SK-N-SH treated with all-trans-retinoic acid at 6 μM for 48 hours (cell line): ENCODE measurements around the gene TMEM134.
"Not testable (repeated sequence)": the region's sequence is repeated elsewhere in the genome, so short reads cannot be mapped to it uniquely, and the experiment has no call there.

Source experiments
- ATAC-seq: fragments of 200-7000 bp; cut with Tn5 transposase; 3 replicates; pipeline ENCODE4 v1.9.1; 2020; ENCODE audit warnings: mild to moderate bottlenecking, moderate library complexity
- ARNTL ChIP-seq: fragments of 450-650 bp; formaldehyde crosslinking; IDR thresholded peaks from 2 replicates; pipeline ENCODE4 v1.5.0; 2020; ENCODE audit warnings: low read depth, mild to moderate bottlenecking, moderate library complexity, borderline replicate concordance
- BACH2 ChIP-seq: fragments of 250-450 bp; sonication (Bioruptor Pico); IDR thresholded peaks from 2 replicates; pipeline ENCODE4 v1.9.0; 2021; ENCODE audit warnings: mild to moderate bottlenecking, borderline replicate concordance
- CSDC2 ChIP-seq: fragments of 250-450 bp; sonication (Bioruptor Pico); IDR thresholded peaks from 2 replicates; pipeline ENCODE4 v1.5.0; 2020; ENCODE audit warnings: mild to moderate bottlenecking, moderate library complexity
- ESRRG ChIP-seq: fragments of 250-450 bp; sonication (Bioruptor Pico); IDR thresholded peaks from 2 replicates; pipeline ENCODE4 v1.6.1; 2021; ENCODE audit warnings: mild to moderate bottlenecking
- OSR1 ChIP-seq: fragments of 250-450 bp; sonication (Bioruptor Pico); IDR thresholded peaks from 2 replicates; pipeline ENCODE4 v1.8.0; 2022; ENCODE audit warnings: moderate library complexity, mild to moderate bottlenecking, inconsistent platforms
- PPARA ChIP-seq: fragments of 250-450 bp; sonication (Bioruptor Pico); IDR thresholded peaks from 2 replicates; pipeline ENCODE4 v1.5.0; 2020; ENCODE audit warnings: mild to moderate bottlenecking, borderline replicate concordance
- RARB ChIP-seq: fragments of 250-450 bp; sonication (Bioruptor Pico); IDR thresholded peaks from 2 replicates; pipeline ENCODE4 v1.8.0; 2021; ENCODE audit warnings: mild to moderate bottlenecking, moderate library complexity
- SNAI2 ChIP-seq: fragments of 250-450 bp; sonication (Bioruptor Pico); IDR thresholded peaks from 2 replicates; pipeline ENCODE4 v1.5.0; 2020; ENCODE audit warnings: mild to moderate bottlenecking, moderate library complexity
- TOX ChIP-seq: fragments of 250-450 bp; sonication (Bioruptor Pico); IDR thresholded peaks from 2 replicates; pipeline ENCODE4 v1.8.0; 2021; ENCODE audit warnings: mild to moderate bottlenecking, moderate library complexity, borderline replicate concordance
- ZC3H10 ChIP-seq: fragments of 250-450 bp; sonication (Bioruptor Pico); IDR thresholded peaks from 2 replicates; pipeline ENCODE4 v1.5.1; 2021; ENCODE audit warnings: mild to moderate bottlenecking, moderate library complexity
- ZFP3 ChIP-seq: fragments of 250-450 bp; sonication (Bioruptor Pico); IDR thresholded peaks from 2 replicates; pipeline ENCODE4 v1.5.0; 2020; ENCODE audit warnings: mild to moderate bottlenecking, moderate library complexity
- ZFP30 ChIP-seq: fragments of 450-650 bp; formaldehyde crosslinking; IDR thresholded peaks from 2 replicates; pipeline ENCODE4 v1.5.0; 2022; ENCODE audit warnings: mild to moderate bottlenecking, moderate library complexity
- ZNF565 ChIP-seq: fragments of 450-650 bp; formaldehyde crosslinking; conservative IDR thresholded peaks from 2 replicates; pipeline ENCODE4 v1.5.0; 2020; ENCODE audit warnings: low read depth, mild to moderate bottlenecking, moderate library complexity
- ZNF70 ChIP-seq: fragments of 450-650 bp; formaldehyde crosslinking; IDR thresholded peaks from 2 replicates; pipeline ENCODE4 v1.5.0; 2020; ENCODE audit warnings: mild to moderate bottlenecking, moderate library complexity
- ZNF8 ChIP-seq: fragments of 450-650 bp; formaldehyde crosslinking; IDR thresholded peaks from 2 replicates; pipeline ENCODE4 v1.5.0; 2020; ENCODE audit warnings: mild to moderate bottlenecking, moderate library complexity
- TF ChIP-seq, protein P1 (sequence below): fragments of 250-450 bp; sonication (Bioruptor Pico); IDR thresholded peaks from 2 replicates; pipeline ENCODE4 v1.8.0; 2021; ENCODE audit warnings: low read depth, mild to moderate bottlenecking, moderate library complexity, borderline replicate concordance
- TF ChIP-seq, protein P2 (sequence below): fragments of 250-450 bp; sonication (Bioruptor Pico); IDR thresholded peaks from 2 replicates; pipeline ENCODE4 v1.5.1; 2020; ENCODE audit warnings: low read depth, mild to moderate bottlenecking, moderate library complexity
- TF ChIP-seq, protein P3 (sequence below): fragments of 250-450 bp; sonication (Bioruptor Pico); IDR thresholded peaks from 2 replicates; pipeline ENCODE4 v1.8.0; 2020; ENCODE audit warnings: mild to moderate bottlenecking, moderate library complexity, borderline replicate concordance

The TMEM134 gene, protein sequence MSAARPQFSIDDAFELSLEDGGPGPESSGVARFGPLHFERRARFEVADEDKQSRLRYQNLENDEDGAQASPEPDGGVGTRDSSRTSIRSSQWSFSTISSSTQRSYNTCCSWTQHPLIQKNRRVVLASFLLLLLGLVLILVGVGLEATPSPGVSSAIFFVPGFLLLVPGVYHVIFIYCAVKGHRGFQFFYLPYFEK

DNA sequence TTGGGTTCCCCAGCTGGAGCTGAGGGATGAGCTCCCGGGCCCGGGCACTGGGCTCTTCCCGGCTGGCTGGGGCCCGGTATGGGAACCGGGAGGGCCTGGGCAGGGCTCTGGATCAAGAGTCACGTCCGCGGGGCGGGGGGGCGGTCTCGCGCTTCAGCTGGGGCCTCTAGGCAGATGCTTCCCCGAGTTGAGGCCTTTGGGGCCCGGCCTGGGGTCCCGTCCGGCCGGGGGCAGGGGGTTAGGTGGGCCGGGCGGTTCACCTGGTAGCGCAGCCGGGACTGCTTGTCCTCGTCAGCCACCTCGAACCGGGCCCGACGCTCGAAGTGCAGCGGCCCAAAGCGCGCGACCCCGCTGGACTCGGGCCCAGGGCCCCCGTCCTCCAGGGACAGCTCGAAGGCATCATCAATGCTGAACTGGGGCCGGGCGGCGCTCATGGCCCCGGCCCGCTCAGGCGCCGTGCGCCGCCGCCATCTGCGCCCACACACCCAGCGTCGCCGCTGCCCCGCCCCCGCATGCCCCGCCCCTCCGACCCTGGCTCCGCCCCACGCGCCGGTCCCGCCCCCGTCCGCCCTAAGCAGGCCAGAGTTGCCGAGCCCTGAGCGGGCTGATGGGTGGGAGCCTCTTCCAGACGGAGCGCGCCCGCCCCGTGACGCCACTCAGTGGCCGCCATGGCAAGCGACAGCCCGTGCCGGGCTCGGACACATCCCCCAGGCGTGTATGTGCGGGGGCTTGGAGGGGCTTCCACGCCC is at the start of gene TMEM134:
TSS of gene TMEM134 (minus strand) at position 493 of the 749 bp plus-strand sequence. CDS start at position 434, 59 bp downstream.
- ATAC-seq = peak; percentile 80
- TF ChIP-seq ZNF70 (CRISPR knock-in tag) (no peak), CSDC2 (no peak), ARNTL (CRISPR knock-in tag) (no peak), SNAI2 (CRISPR knock-in tag) (no peak)

DNA sequence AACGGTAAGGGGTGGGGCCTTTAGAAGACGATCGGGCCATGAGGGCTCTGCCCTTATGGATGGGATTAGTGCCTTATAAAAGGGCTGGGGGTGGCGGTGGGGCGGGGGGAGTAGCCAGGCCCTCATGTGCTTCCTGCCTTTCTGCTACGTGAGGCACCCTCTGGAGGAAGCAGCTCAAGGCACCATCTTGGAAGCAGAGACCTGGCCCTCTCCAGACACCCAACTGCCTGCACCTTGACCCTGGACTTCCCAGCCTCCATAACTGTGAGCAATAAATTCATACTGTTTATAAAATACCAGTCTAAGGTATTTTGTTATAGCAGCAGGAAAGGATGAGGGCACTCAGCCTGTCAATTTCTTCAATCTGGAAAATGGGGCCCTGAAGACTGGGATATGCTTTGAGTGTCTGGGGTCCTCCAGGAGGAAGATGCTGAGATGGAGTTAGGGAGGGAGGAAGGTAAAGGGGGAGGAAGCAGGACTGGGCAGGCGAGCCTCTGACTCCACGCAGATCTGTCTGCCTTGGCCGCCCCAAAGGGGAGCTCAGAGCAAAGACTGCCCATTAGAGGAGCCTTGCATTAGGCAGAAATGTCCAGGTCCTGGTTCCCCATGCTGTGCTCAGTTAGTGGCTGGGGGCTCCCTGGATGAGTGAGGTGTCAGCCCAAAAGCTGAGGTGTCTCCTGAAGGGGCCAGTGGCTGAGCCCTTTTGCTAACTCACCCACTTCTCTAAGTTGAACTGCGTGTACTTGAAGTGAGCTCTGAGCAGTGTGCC is 48.9 kb upstream of the TMEM134 start:
- ATAC-seq = no peak
- TF ChIP-seq ARNTL (CRISPR knock-in tag) = no peak

DNA sequence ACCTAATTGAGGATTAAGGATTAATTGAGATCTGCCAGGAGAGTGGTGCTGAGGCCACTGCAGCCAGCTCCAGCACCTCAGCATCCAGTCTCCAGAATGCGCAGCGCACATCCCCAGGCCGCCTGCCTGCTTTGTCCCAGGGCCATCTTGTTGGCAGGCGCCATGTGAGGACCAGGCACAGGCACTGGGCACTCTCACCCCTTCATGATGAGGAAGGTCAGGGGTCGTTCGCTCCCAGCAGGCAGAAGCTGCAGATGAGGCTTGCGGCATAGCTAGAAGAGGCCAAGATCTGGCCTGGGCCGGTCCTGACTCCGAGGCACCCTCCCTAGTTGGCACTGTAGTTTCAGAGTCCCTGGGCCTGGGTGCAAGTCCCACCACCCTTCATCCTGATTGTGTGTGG is 47.8 kb upstream of the TMEM134 start:
- TF ChIP-seq ESRRG (CRISPR knock-in tag) (no peak), RARB (no peak)
- ATAC-seq = no peak

DNA sequence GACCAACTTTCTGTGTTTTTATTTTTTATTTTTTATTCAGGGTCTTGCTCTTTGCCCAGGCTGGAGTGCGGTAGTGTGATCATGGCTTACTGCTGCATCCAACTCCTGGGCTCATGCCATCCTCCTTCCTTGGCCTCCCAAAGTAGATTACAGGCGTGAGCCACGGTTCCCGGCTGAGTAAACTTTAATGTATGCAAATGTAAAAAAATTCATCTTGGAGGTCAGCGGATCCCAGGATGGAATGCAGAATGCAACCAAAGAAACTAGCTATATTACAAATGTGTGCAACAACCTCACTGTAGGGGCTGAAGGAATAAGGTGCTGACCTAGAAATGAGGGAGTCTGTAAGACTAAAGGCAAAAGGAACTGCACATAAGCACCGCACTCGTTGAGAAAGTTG is 45.1 kb upstream of the TMEM134 start:
- TF ChIP-seq ZC3H10 (CRISPR knock-in tag) (no peak), ZNF8 (CRISPR knock-in tag) (no peak), ZFP3 (CRISPR knock-in tag) (no peak), TOX (no peak), ZNF565 (CRISPR knock-in tag) (no peak), BACH2 (CRISPR knock-in tag) (no peak)
- TF ChIP-seq, protein P1, sequence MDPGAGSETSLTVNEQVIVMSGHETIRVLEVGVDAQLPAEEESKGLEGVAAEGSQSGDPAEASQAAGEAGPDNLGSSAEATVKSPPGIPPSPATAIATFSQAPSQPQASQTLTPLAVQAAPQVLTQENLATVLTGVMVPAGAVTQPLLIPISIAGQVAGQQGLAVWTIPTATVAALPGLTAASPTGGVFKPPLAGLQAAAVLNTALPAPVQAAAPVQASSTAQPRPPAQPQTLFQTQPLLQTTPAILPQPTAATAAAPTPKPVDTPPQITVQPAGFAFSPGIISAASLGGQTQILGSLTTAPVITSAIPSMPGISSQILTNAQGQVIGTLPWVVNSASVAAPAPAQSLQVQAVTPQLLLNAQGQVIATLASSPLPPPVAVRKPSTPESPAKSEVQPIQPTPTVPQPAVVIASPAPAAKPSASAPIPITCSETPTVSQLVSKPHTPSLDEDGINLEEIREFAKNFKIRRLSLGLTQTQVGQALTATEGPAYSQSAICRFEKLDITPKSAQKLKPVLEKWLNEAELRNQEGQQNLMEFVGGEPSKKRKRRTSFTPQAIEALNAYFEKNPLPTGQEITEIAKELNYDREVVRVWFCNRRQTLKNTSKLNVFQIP (CRISPR knock-in tag) = no peak
- TF ChIP-seq, protein P2, sequence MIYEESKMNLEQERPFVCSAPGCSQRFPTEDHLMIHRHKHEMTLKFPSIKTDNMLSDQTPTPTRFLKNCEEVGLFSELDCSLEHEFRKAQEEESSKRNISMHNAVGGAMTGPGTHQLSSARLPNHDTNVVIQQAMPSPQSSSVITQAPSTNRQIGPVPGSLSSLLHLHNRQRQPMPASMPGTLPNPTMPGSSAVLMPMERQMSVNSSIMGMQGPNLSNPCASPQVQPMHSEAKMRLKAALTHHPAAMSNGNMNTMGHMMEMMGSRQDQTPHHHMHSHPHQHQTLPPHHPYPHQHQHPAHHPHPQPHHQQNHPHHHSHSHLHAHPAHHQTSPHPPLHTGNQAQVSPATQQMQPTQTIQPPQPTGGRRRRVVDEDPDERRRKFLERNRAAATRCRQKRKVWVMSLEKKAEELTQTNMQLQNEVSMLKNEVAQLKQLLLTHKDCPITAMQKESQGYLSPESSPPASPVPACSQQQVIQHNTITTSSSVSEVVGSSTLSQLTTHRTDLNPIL (CRISPR knock-in tag) = no peak
- ATAC-seq = no peak

DNA sequence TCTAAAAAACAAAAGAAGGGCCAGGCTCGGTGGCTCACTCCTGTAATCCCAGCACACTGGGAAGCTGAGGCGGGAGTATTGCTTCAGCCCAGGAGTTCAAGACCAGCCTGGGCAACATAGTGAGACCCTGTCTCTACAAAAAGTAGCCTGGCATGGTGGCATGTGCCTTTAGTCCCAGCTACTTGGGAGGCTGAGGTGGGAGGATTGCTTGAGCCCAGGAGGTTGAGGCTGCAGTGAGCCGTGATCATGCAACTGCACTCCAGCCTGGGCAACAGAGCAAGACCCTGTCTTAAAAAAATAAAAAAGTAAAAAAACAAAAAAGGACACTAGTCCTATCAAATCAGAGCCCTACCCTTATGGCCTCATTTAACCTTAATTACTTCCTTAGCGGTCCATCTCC is 42.5 kb upstream of the TMEM134 start:
- not testable (repeated sequence) for ATAC-seq

DNA sequence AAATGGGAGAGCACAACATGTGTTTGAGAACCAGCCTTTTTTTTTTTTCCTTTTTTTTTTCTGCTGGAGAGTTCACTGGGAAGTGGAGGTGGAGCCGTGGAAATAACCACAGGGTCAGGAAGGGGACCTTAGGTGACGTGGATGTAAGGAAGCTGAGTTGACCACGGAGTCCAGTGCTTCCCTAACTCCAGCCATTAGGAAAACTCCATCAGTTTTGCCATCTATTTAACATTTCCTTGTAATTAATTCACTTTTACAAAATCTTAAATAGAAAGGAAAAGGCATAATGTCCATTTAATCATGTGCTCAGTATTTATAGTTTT is 40.9 kb upstream of the TMEM134 start:
- TF ChIP-seq TOX (no peak), OSR1 (CRISPR knock-in tag) (no peak), ZNF565 (CRISPR knock-in tag) (no peak), BACH2 (CRISPR knock-in tag) (no peak), ZFP30 (no peak), CSDC2 (no peak), SNAI2 (CRISPR knock-in tag) (no peak)
- TF ChIP-seq, protein P1 (CRISPR knock-in tag) = no peak
- no peak for ATAC-seq

DNA sequence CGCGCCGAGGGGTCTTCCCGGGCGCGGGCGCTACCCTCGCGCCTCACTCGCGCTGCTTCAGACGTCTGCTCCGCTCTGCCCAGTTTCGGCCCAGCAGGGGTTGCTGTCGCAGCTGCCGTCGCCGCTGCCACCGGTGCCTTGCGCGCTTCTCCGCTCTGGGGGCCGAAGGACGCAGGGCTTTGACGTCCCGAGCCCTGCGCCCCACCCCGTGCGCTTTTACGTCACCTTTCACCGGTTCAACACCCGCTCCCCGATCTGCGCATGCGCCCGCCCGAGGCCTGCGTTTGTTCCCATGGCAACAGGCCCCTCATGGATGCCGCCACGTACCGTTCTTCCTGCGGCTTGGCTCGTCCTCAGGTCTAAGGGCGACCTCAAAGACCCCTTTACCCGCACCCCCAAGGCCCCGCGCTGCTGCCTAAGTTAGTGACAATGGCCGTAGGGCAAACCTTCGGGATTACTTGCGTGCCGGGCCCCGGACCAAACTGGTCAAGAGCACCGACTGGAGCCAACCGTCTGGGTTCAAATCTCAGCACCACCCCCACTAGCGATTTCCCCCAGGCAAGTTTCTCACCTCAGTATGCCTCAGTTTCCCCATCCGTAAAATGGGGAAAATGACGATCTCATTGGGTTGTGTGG is 39.6 kb upstream of the TMEM134 start:
- ATAC-seq = peak; percentile 36

More for the DNA sequence above, 39.6 kb upstream of the TMEM134 start:
- TF ChIP-seq PPARA (CRISPR knock-in tag) = no peak
- TF ChIP-seq ZNF565 (CRISPR knock-in tag) = no peak
- TF ChIP-seq, protein P1 (CRISPR knock-in tag) = no peak
- TF ChIP-seq TOX = no peak
- TF ChIP-seq, protein P3, sequence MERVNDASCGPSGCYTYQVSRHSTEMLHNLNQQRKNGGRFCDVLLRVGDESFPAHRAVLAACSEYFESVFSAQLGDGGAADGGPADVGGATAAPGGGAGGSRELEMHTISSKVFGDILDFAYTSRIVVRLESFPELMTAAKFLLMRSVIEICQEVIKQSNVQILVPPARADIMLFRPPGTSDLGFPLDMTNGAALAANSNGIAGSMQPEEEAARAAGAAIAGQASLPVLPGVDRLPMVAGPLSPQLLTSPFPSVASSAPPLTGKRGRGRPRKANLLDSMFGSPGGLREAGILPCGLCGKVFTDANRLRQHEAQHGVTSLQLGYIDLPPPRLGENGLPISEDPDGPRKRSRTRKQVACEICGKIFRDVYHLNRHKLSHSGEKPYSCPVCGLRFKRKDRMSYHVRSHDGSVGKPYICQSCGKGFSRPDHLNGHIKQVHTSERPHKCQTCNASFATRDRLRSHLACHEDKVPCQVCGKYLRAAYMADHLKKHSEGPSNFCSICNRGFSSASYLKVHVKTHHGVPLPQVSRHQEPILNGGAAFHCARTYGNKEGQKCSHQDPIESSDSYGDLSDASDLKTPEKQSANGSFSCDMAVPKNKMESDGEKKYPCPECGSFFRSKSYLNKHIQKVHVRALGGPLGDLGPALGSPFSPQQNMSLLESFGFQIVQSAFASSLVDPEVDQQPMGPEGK = no peak
- no peak for TF ChIP-seq SNAI2 (CRISPR knock-in tag)
- no peak for TF ChIP-seq ZFP3 (CRISPR knock-in tag)
- no peak for TF ChIP-seq RARB
- no peak for TF ChIP-seq ZNF8 (CRISPR knock-in tag)
- no peak for TF ChIP-seq CSDC2
- TF ChIP-seq, all 23 proteins: peak for 0
